ENCODE data around the gene CYFIP2.
"Not testable (repeated sequence)": the region's sequence is repeated elsewhere in the genome, so short reads cannot be mapped to it uniquely, and the experiment has no call there.

Gene CYFIP2

GRCh38 chr5:157265714-157266285, at the start of gene CYFIP2:
Gene CYFIP2 (plus strand): TSS chr5:157266123. CDS start chr5:157285362, 19,239 bp downstream.
- peak; percentile 31 for DNase-seq

GRCh38 chr5:157216391-157217142, 49.4 kb upstream of the CYFIP2 start:
- no peak for DNase-seq

DNA sequence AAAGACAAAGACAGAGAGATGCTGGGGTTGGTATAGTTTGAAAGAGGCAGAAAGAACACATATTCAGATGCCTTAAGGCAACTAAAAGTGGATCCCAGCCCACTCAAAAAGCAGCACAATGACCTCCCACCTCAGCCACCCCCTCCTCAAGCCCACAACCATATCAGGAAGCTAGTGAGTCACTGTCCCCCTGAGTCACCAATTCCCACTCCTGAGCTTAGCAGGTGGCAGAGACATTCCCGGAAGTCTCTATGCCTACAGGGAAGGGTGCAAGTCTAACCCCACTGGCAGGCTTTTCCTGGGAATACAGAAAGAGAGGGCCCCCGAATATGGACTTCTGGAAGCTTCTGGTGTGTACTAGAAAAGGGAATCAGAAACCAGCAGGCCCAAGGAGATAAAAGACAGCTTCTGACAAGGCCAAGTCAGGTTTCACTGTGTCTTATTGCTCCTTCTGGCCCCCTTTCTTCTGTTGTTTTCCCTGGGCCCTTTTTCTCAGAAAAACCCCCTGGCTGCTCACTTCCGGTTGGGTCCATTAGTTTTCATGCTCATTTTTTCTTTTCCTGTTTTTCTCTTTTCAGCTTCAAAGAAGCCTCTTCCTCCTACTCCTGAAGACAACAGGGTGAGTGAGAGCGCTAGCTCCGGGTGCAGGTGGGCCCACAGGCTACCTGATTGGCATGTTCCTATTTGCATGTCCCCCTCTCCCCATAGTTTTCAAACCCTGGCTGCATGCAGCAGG, 48.5 kb upstream of the CYFIP2 start:
- no peak for DNase-seq

- no peak for DNase-seq
These were observed 46.2 kb upstream of the CYFIP2 start for GRCh38 chr5:157219491-157220271.

DNA sequence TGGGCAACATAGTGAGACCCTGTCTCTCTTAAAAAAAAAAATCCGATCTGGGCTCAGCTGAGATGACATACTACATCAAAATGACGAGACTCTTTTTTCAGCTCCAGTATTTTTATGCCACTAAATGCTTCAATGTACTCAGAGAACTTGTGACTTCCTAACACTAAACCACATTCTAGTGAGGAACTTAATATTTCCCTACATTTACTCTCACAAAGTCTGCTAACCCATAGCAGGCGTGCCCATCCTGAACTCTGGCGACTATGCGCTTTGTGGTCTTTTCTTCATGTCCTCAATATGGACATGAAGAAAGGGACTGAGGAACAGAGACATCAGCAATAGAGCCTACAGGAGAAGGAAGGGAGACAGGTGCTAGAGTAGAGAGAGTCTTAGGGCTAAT, 44.0 kb upstream of the CYFIP2 start:
- DNase-seq: no peak

DNA sequence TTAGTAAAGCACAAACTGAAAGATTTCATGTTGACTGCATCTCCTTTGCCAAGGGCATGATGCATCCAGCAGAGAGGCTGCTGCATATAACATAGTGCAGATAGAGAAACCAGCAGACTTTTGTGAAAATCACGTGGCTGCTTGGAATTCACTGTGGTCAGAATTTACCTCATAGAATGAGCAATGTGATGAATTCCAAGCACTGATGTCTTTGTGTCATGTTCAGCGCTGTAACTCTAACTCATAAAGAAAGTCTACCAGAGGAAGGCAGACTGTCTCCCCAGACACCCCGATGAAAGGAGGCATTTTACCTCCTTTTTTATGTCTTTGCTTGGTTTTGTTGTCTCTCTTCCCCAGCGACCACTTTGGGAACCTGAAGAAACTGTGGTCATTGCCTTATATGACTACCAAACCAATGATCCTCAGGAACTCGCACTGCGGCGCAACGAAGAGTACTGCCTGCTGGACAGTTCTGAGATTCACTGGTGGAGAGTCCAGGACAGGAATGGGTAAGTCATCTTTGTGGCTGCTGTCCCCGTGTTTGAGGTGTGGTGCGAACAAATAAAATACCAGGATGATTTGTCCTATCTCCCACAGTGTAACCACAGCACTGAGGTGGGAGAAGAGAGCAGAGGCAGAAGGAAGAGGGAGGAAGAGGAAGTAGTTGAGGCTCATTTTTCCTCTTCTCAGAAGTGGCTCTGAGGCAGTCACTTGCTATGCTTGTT, 43.3 kb upstream of the CYFIP2 start:
- DNase-seq: no peak

DNA sequence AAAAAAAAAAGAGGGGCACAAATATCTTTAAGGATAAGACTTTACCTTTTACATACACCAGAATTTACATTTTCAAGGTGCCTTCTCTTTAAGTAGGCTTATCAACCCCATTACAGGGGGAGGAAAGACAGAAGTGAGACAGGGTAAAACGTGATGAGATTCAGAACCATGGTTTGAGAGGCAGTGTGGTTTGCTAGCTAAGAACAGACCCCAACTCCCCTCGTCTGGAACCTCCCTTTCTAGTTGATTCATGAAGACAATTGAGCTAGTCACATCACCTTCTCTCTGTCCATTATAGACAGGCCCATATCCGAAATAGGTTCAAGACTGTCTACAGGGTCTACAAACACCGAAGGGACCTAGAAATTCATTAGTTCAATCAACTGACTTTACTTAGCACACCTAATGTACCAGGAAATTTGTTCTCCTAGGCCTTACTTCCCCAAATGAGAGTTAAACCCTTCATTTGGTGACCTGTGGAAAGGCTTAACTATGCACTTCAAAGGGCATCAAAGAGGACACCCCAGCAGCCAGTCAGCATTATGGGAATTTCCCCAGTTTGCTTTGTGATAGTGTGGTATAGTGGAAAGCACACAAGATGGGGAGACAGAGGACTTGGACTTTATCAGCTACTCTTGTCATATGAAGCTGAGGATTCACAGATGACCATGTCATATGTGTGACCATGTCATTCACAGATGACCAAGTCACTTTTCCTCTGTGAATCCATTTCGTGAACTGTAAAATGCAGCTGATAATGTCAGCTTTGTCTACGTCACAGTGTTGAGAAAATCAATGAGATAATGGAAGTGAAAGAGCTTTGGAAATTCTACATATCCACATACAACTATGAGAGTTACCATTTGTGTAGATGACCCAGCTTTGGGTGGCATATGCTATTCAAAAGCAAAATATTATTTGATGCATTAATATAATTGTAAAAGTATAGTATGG, 40.2 kb upstream of the CYFIP2 start:
- no peak for DNase-seq

DNA sequence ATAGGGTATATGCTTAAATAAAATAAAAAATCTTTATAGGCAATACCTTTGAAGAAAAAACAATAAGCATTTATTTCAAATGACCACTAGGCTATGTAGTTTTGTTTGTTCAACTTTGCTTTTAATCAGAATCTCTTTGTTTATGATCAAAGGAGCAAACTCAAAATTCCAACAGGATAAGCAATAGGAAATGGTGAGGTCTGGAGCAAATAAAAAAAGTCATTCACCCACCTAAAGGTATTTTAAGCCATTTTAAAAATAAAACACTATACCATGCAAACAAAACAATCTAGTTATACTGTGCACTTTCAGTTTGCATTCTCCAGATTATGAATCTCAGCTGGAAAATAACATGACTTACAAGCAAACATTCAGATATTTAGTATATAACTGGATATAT, 35.3 kb upstream of the CYFIP2 start:
- DNase-seq: no peak

DNA sequence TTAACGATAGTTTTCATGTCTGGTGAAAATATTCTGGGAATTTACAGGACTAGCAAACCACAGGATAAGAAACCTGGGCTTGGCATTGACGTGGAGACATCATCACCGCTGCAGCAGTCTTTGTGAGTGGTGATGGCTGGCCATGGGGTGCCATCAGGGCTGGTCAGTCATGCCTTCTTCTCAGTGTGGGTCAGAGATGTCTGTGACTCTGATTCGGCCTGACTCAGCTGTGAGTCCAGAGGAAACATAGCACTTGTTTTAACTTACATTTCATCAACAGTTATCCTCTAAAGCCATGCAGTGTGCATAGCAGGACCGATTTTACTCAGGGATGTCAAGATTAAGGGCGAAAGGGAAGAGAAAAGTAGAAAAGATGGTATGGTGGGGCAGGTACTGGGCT, 33.2 kb upstream of the CYFIP2 start:
- no peak for DNase-seq

- no peak for DNase-seq
These were observed 32.4 kb upstream of the CYFIP2 start for GRCh38 chr5:157233515-157233914.

GRCh38 chr5:157236423-157236822, 29.5 kb upstream of the CYFIP2 start:
- no peak for DNase-seq

- no peak for DNase-seq
These were observed 24.4 kb upstream of the CYFIP2 start for GRCh38 chr5:157241483-157241882.

GRCh38 chr5:157244704-157245103, 21.2 kb upstream of the CYFIP2 start:
- not testable (repeated sequence) for DNase-seq

GRCh38 chr5:157245476-157245875, 20.4 kb upstream of the CYFIP2 start:
- peak; percentile 19 for DNase-seq

DNA sequence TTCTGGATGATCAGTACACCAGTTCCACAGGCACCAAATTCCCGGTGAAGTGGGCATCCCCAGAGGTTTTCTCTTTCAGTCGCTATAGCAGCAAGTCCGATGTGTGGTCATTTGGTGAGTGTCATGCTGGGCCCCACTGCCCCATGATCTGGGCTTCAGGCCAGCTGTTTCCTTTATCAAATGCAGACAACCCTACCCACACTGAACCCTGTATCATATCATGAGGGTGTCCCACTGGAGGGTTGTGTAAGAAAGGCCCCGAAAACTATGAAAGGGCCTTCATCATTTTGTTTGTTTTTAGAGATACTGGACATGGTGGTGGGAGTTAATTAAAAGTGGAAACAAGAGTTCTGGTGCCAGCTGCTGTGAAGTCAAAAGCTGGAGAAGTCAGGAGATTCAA, 20.0 kb upstream of the CYFIP2 start:
- peak; percentile 68 for DNase-seq

DNA sequence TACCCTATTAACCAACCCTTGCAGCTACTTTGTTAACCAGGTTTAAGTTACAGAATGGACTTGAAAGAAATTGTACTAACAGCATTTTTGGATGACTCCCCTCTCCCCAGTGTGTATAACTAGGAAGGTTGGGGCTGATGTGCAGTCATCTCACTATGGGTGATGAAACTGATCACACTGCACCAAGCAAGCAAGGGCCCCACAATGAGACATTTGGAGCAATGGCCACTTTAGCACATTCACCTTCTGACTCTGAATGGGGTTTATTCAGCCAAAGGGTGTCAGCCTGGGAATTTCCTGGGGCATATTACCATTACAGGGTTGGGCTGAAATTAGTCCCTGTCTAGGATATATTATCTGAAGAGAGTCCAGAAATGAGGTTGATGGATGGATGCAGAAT, 18.7 kb upstream of the CYFIP2 start:
- DNase-seq: no peak

GRCh38 chr5:157248821-157249470, 17.0 kb upstream of the CYFIP2 start:
- no peak for DNase-seq

- DNase-seq: peak; percentile 33
These were observed 13.0 kb upstream of the CYFIP2 start for GRCh38 chr5:157252711-157253465.

- peak; percentile 48 for DNase-seq
These were observed 12.4 kb upstream of the CYFIP2 start for GRCh38 chr5:157253547-157253946.

GRCh38 chr5:157258450-157258849, 7.5 kb upstream of the CYFIP2 start:
- no peak for DNase-seq
